IPS-20b (cell line): ENCODE results near the gene MUC5B.

ENCODE experiments used
- H3K27ac ChIP-seq: one replicate; pipeline ENCODE4 v1.5.1; 2013; ENCODE audit warnings: low read length
- H3K27me3 ChIP-seq: 2 replicates; pipeline ENCODE4 v1.6.1; 2013; ENCODE audit warnings: mild to moderate bottlenecking, low read length, inconsistent platforms; ENCODE audit not compliant: insufficient read depth
- H3K36me3 ChIP-seq: 2 replicates; pipeline ENCODE4 v1.6.1; 2013; ENCODE audit warnings: low read depth, mild to moderate bottlenecking, inconsistent platforms, low read length, moderate library complexity; ENCODE audit not compliant: insufficient read depth
- H3K4me1 ChIP-seq: 2 replicates; pipeline ENCODE4 v1.6.1; 2013; ENCODE audit warnings: mild to moderate bottlenecking, control low read depth, inconsistent platforms, low read length, moderate library complexity; ENCODE audit not compliant: insufficient read depth
- H3K4me3 ChIP-seq: 2 replicates; pipeline ENCODE4 v1.5.1; 2013; ENCODE audit warnings: mild to moderate bottlenecking, low read length, inconsistent platforms
- H3K9ac ChIP-seq: 2 replicates; pipeline ENCODE4 v1.6.1; 2013; ENCODE audit warnings: low read depth, mild to moderate bottlenecking, inconsistent platforms, low read length, moderate library complexity
- H3K9me3 ChIP-seq: 2 replicates; pipeline ENCODE4 v1.6.1; 2013; ENCODE audit warnings: mild to moderate bottlenecking, low read depth, low read length, inconsistent platforms; ENCODE audit not compliant: insufficient read depth

MUC5B gene

GRCh38 chr11:1254086-1254648 lies 31.3 kb downstream of the MUC5B start:
- Histone ChIP-seq H3K4me1 (no peaks in the 10 kb centered on the region), H3K36me3 (no peaks in the 10 kb centered on the region), H3K9me3 (peaks cover 15% of the 10 kb centered on the region), H3K4me3 (no peak overlapping the region), H3K9ac (no peak overlapping the region), H3K27me3 (no peaks in the 10 kb centered on the region), H3K27ac (no peak overlapping the region)

GRCh38 chr11:1254733-1255132 lies 31.9 kb downstream of the MUC5B start:
- Histone ChIP-seq H3K27me3 (no peaks in the 10 kb centered on the region), H3K9ac (no peak overlapping the region), H3K4me3 (no peak overlapping the region), H3K9me3 (peaks cover 15% of the 10 kb centered on the region), H3K36me3 (no peaks in the 10 kb centered on the region), H3K27ac (no peak overlapping the region), H3K4me1 (no peaks in the 10 kb centered on the region)

DNA sequence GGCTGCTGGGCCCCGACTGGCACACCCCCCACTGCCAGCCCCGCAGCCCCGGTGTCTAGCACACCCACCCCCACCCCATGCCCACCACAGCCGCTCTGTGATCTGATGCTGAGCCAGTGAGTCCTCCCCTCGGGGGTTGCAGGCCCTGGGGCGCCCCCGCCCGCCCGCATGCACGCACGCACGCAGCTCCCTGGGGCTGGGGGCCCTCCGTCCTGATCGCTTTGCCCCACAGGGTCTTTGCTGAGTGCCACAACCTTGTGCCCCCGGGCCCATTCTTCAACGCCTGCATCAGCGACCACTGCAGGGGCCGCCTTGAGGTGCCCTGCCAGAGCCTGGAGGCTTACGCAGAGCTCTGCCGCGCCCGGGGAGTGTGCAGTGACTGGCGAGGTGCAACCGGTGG lies 32.3 kb downstream of the MUC5B start:
- no peaks in the 10 kb centered on the region for H3K4me1 ChIP-seq
- peaks cover 15% of the 10 kb centered on the region for H3K9me3 ChIP-seq
- no peak overlapping the region for H3K9ac ChIP-seq
- H3K27ac ChIP-seq = no peak overlapping the region
- no peak overlapping the region for H3K4me3 ChIP-seq
- no peaks in the 10 kb centered on the region for H3K36me3 ChIP-seq
- H3K27me3 ChIP-seq = no peaks in the 10 kb centered on the region

DNA sequence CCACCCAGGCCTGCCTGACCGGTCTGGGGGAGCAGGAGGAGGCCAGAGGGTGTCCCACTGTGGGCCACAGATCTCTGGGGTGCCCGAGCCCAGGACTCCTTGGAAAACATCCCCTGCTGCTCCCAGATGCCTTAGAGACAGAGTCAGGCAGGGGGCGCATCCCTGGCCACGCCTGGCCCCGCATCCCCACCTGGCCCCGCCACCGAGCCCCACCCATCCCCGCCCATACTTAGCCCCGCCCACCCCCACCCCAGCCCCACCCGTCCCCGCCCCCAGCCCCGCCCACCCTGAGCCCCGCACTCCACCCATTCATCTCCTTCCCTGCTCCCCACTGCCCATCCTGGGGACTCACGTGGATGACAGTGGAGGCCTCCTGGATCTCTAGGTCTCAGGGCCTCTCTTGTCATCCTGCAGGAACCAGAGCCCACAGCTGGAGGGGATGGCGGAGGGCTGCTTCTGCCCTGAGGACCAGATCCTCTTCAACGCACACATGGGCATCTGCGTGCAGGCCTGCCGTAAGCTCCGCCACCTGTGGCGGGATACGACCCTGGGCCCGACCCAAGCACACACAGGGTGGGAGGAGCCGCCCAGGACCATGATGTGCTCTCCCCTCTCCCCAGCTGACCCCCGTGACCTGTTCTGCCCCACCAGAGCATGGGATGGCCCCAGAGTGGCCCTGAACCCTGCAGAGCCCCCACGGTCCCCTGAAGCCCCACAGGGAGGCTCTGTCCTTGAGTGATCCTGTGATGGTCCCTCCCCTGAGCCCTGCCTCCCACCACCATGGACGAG lies 33.6 kb downstream of the MUC5B start:
- Histone ChIP-seq H3K4me1 (no peaks in the 10 kb centered on the region), H3K9ac (no peak overlapping the region), H3K9me3 (peaks cover 7% of the 10 kb centered on the region), H3K27me3 (no peaks in the 10 kb centered on the region), H3K36me3 (no peaks in the 10 kb centered on the region), H3K27ac (no peak overlapping the region), H3K4me3 (no peak overlapping the region)

DNA sequence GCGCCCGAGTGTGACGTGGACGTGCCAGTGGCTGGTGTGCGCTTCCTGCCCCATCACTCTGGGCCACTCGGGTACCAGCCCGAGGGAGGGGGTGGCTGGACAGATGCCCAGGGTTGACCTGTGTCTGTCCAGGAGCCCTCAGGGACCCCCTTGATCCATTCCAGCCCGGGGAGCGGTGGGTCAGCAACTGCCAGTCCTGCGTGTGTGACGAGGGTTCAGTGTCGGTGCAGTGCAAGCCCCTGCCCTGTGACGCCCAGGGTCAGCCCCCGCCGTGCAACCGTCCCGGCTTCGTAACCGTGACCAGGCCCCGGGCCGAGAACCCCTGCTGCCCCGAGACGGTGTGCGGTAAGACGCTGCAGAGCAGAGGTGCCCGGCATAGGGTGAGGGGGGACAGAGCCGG lies 34.5 kb downstream of the MUC5B start:
- Histone ChIP-seq H3K27me3 (no peaks in the 10 kb centered on the region), H3K9me3 (no peaks in the 10 kb centered on the region; the same call in 1 of the 2 replicates), H3K36me3 (no peaks in the 10 kb centered on the region), H3K4me3 (no peak overlapping the region), H3K9ac (no peak overlapping the region), H3K4me1 (no peaks in the 10 kb centered on the region), H3K27ac (no peak overlapping the region)

GRCh38 chr11:1257916-1258315 lies 35.0 kb downstream of the MUC5B start:
- no peaks in the 10 kb centered on the region for H3K27me3 ChIP-seq
- H3K9me3 ChIP-seq = no peaks in the 10 kb centered on the region
- no peaks in the 10 kb centered on the region for H3K36me3 ChIP-seq
- no peaks in the 10 kb centered on the region for H3K4me1 ChIP-seq
- H3K9ac ChIP-seq = no peak overlapping the region
- no peak overlapping the region for H3K4me3 ChIP-seq
- H3K27ac ChIP-seq = no peak overlapping the region

- no peaks in the 10 kb centered on the region for H3K27me3 ChIP-seq
- no peaks in the 10 kb centered on the region for H3K36me3 ChIP-seq
- H3K4me1 ChIP-seq = no peaks in the 10 kb centered on the region
- H3K27ac ChIP-seq = no peak overlapping the region
- H3K9me3 ChIP-seq = no peaks in the 10 kb centered on the region
- no peak overlapping the region for H3K4me3 ChIP-seq
- no peak overlapping the region for H3K9ac ChIP-seq
Measured at GRCh38 chr11:1258401-1259075, 35.7 kb downstream of the MUC5B start.

GRCh38 chr11:1259076-1259461 lies 36.2 kb downstream of the MUC5B start:
- H3K27me3 ChIP-seq = no peaks in the 10 kb centered on the region
- H3K27ac ChIP-seq = no peak overlapping the region
- H3K9ac ChIP-seq = no peak overlapping the region
- no peaks in the 10 kb centered on the region for H3K36me3 ChIP-seq
- H3K9me3 ChIP-seq = no peaks in the 10 kb centered on the region
- no peak overlapping the region for H3K4me3 ChIP-seq
- no peaks in the 10 kb centered on the region for H3K4me1 ChIP-seq

- Histone ChIP-seq H3K27me3 (no peaks in the 10 kb centered on the region), H3K9me3 (no peaks in the 10 kb centered on the region), H3K4me3 (no peak overlapping the region), H3K9ac (no peak overlapping the region), H3K4me1 (no peaks in the 10 kb centered on the region), H3K27ac (no peak overlapping the region), H3K36me3 (no peaks in the 10 kb centered on the region)
Measured at GRCh38 chr11:1259561-1259960, 36.7 kb downstream of the MUC5B start.

GRCh38 chr11:1260023-1260501 lies 37.2 kb downstream of the MUC5B start:
- no peak overlapping the region for H3K27ac ChIP-seq
- H3K9me3 ChIP-seq = no peaks in the 10 kb centered on the region; the same call in 1 of the 2 replicates
- H3K27me3 ChIP-seq = no peaks in the 10 kb centered on the region
- no peaks in the 10 kb centered on the region for H3K36me3 ChIP-seq
- no peak overlapping the region for H3K4me3 ChIP-seq
- H3K9ac ChIP-seq = no peak overlapping the region
- H3K4me1 ChIP-seq = no peaks in the 10 kb centered on the region

GRCh38 chr11:1260620-1261019 lies 37.8 kb downstream of the MUC5B start:
- no peaks in the 10 kb centered on the region for H3K36me3 ChIP-seq
- H3K9me3 ChIP-seq = peaks cover 4% of the 10 kb centered on the region
- no peaks in the 10 kb centered on the region for H3K4me1 ChIP-seq
- no peak overlapping the region for H3K4me3 ChIP-seq
- no peaks in the 10 kb centered on the region for H3K27me3 ChIP-seq
- H3K27ac ChIP-seq = no peak overlapping the region
- no peak overlapping the region for H3K9ac ChIP-seq
